OCI-LY7 (cell line): ENCODE data around the gene IPPK.

Experiments used
- CTCF ChIP-seq: fragments of 200-600 bp; sonication (generic); conservative IDR thresholded peaks from 2 replicates; pipeline ENCODE4 v1.5.1; 2014; ENCODE audit warnings: mild to moderate bottlenecking, antibody characterized with exemption, low read length, moderate library complexity, mixed read lengths
- EZH2phosphoT487 ChIP-seq: fragments of 200-600 bp; sonication (generic); IDR thresholded peaks from 2 replicates; pipeline ENCODE4 v1.6.1; 2018; ENCODE audit warnings: low read depth, borderline replicate concordance, mild to moderate bottlenecking, mixed run types, antibody characterized with exemption, low read length, moderate library complexity, mixed read lengths

DNA sequence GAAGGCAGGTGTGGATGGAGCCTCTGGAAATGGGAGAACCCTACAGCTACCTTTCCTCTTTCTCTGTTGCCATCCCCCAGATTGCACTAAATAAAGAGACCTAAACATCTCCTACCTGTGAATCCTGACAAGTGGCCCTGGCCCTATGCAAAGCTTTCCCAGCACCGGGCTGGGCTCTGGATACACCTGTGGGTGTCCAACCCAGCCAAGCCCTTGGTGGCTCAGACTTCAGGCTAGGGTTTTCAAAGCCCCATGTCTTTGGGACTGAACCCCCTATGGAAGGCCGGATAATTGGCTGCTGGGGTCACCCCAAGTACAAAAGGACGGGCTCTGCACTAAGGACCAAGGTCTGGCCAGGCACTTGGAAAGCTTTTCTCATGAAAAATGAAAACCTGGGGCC is 44.1 kb upstream of the IPPK start:
- TF ChIP-seq CTCF: no peak
- TF ChIP-seq EZH2phosphoT487: no peak
